ENCODE results near the gene MSL1.

DNA sequence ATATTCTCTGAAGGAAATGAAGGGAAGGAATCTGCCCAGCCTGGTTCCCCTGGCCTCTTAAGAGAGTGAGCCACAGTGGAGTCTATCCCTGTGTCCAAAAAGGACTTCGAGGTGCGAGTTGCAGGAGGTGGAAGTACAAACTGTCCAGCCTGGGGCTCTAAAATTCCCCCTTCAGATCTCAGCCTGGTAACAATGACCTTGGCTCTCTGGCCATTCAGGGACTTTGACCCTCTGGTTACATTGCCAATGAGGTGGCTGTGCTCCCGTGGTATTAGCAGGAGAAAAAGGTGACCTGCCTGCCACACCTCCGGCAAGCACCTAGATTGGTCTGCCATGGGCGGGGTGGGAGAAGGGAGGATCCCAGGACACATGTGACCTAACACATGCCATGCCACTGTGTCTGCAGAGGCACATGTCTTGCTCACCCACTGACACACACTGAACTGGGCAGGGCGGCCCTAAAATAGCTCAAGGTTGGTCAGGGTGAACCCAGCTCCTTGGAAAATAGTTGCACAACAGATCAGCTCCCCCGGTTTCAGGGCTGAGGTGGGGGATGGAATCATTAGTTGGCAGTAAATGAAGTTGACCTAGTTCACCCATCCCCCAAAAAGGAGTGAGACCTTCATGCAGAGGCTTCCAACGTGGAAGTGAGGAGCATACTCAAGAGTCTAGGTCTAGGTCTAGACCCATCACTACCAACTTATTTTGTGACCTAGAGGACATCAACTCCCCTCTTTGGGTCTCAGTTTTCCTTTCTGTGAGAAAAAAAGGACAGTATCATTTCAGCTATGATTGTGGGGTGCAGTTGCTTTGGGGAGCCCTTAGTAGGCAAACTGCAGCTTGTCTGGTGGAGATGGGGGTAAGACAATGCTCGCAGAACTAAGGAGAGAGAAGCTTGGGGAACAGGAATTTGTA, 23.6 kb upstream of the MSL1 start:
- TF ChIP-seq, protein P1, sequence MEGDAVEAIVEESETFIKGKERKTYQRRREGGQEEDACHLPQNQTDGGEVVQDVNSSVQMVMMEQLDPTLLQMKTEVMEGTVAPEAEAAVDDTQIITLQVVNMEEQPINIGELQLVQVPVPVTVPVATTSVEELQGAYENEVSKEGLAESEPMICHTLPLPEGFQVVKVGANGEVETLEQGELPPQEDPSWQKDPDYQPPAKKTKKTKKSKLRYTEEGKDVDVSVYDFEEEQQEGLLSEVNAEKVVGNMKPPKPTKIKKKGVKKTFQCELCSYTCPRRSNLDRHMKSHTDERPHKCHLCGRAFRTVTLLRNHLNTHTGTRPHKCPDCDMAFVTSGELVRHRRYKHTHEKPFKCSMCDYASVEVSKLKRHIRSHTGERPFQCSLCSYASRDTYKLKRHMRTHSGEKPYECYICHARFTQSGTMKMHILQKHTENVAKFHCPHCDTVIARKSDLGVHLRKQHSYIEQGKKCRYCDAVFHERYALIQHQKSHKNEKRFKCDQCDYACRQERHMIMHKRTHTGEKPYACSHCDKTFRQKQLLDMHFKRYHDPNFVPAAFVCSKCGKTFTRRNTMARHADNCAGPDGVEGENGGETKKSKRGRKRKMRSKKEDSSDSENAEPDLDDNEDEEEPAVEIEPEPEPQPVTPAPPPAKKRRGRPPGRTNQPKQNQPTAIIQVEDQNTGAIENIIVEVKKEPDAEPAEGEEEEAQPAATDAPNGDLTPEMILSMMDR (IDR thresholded peaks at IDR 0.05): no peak
- no peak for TF ChIP-seq POLR2A (IDR thresholded peaks at IDR 0.05)

Data from sigmoid colon (tissue), 3 donors.